ENCODE measurements around the gene SPANXN5.
"Not testable (repeated sequence)": the region's sequence is repeated elsewhere in the genome, so short reads cannot be mapped to it uniquely, and the experiment has no call there.

SPANXN5 gene, protein sequence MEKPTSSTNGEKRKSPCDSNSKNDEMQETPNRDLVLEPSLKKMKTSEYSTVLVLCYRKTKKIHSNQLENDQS

DNA sequence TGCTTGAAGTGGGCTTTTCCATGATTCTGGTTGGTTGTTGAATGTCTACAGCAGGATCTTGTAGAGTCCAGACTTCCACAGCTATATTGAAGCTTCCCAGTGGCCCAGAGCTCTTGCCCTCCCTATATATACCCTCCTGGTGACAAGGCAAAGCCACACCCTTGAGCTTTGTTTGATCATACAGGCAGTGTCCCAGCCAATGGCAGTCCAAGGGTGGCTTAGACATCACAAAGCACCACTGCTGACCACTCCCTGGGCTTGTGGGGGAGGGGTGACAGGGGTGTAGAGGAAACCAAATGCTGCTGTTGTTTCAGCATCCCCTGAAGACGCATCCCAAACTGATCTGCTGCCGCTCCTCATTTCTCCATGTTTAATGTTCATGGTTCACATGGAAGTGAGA lies at the start of gene SPANXN5:
SPANXN5 (minus strand) TSS at position 101 of the 400 bp plus-strand sequence; CDS start at position 22, 79 bp downstream.
- DNase-seq (ENCODE audit: low read depth in 2 of 2) = not testable (repeated sequence)

DNA sequence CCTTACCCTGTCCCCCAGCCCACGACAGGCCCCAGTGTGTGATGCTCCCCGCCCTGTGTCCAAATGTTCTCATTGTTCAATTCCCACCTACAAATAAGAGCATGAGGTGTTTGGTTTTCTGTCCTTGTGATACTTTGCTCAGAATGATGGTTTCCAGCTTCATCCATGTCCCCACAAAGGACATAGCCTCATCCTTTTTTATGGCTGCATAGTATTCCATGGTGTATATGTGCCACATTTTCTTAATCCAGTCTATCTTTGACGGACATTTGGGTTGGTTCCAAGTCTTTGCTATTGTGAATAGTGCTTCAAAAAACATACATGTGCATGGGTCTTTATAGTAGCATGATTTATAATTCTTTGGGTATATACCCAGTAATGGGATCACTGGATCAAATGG lies 46.4 kb upstream of the SPANXN5 start:
- not testable (repeated sequence) for DNase-seq (ENCODE audit: low read depth in 2 of 2)

DNA sequence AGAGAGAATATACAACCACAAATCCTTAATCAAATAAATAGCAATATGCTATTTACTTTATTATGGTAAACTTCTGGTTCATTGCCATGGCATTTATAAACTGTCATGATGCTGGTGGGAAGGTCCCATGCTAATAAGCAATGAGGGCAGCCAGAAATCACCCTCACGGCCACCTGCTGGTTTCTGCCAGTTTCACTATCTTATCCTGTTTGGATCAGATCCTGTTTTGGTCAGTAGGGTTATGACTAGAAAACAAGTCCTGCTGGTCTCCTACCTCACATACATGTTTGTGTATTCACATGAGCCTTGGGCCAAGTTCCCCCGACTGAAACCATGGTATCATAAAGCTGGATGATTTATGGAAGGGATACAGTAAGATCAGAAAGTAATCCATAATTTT lies 41.9 kb upstream of the SPANXN5 start:
- DNase-seq (ENCODE audit: low read depth in 2 of 2) = no peak

DNA sequence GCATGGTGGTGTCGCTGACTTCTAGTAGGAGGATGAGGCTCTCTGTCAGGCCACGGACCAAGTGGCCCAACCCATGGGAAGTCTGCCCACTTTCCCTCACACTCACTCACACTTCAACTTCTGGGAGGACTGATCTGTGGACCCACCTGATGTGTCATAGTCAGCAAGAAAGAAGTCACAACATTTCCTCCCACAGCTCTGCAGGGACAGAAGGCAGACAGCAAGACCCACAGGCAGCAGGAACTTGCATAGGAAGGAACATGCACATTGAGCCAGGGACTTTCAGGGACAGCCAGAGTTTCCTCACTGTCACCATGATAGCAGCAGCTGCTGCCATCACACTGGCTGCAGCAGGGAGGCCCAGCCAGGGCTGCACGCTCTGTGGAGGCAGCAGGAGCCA lies 33.3 kb upstream of the SPANXN5 start:
- DNase-seq (ENCODE audit: low read depth in 2 of 2) = no peak

DNA sequence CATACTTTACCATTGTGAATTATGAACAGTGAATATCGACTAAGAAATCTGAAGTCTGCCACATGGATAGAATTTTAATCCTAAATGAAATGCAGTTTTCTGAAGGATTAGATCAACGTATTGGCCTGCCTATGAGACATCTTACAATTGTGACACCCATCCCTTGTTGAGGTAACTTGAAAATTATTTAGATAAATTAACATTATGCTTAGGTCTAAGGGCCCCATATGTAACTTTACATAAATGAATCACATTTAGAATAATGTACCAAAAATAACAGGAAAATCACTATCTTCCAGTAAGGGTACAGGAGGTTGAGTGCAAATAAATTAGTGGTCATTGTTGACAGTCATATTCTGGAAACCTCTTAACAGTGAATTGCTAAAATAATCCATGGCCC lies 27.4 kb upstream of the SPANXN5 start:
- no peak for DNase-seq (ENCODE audit: low read depth in 2 of 2)

DNA sequence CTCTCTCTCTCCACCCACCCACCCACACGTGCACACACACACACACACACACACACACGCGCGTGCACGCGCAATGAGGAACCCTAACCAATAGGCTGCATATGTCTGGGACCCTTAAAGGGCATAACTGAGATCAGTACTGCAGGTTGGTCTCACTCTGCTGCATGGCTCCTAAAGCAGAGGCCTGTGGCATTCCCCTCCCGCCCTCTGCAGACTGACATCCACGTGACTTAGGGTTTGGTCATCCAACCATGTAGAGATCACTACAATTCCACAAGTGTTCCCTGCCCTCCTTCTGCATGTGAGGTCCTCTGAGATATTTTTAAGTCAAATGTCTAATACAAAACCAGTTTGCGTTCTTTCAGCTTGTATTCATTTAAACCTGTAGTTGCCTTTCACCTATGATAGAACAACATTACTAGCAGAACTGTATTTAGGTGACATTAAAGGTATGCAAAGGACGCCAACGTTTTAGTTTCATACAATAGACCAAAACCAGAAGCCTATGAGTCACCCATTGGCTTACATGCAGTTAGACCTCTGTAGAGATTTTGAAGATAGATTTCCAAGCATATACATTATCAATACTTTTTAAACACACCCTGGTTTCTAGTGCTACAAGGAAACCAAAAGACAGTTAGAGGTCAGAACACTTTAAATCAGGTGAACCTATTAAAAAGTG lies 24.0 kb upstream of the SPANXN5 start:
- no peak for DNase-seq (ENCODE audit: low read depth in 2 of 2)

DNA sequence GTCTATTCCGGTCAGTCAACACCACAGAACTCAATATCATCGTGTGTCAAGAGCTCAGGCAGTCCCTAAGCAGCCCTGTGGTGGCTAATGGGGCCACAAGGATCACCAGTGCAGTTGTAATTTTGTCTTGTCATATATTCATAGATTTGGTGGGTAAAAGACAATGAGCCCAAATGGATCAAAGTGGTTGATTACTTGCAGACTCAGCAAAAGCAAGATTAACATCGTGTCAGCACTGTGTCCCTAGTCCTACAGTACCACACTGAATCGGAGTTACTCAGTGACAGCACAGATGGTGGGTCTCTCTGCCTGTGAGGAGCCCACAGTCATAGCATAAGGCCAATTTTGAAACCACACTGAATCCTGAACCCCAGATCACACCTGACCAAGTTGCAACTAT lies 22.6 kb upstream of the SPANXN5 start:
- DNase-seq (ENCODE audit: low read depth in 2 of 2) = no peak

DNA sequence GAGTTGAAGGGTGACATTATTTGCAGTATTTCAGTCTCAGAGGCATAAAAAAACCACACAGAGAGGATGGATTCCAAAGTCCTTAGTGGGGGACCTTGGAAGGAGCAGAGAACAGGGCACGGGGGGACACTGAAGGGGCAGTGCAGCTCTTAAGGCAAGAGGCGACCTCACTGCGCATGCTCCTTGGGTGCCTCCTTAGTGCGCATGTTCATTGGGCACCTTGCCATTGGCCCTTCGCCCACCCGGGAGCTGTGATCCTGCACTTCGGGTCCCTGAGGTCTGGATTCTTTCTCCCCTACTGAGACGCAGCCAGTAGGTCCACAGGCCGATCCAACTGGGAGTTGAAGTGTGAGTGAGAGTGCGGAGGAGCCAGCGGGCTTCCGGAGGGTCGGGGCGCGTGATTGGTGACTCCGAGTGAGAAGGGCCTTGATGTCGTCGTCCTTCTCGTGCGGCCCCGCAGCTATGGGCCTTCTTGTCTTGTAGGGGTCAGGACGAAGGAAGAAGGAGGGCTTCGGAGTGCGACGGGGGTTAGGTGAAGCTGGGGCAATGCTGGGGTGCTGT lies 13.9 kb upstream of the SPANXN5 start, which contains the start of gene XAGE5:
XAGE5 (plus strand) TSS at position 223 of the 561 bp plus-strand sequence. CDS start 1,280 bp downstream, outside the sequence.
- no peak for DNase-seq (ENCODE audit: low read depth in 2 of 2)

DNA sequence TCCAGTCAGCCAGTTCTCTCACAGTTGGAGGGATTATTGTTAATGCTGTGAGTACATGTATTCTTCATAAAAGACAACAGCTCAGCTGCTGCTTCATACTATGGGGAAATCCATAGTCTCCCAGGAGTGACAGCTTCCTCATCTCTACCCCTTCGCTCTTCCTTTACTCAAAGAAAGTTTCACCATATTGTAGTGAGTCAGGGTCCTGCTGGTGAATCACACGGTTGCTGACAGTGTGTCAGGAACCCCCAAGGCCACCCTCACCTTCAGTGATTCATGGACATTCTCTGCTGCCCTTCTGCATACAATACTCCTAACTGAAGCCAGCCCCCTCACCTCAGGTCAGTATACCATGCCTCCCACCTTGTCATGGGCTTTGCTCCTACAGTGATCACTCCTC lies 7.6 kb upstream of the SPANXN5 start:
- DNase-seq (ENCODE audit: low read depth in 2 of 2) = not testable (repeated sequence)

DNA sequence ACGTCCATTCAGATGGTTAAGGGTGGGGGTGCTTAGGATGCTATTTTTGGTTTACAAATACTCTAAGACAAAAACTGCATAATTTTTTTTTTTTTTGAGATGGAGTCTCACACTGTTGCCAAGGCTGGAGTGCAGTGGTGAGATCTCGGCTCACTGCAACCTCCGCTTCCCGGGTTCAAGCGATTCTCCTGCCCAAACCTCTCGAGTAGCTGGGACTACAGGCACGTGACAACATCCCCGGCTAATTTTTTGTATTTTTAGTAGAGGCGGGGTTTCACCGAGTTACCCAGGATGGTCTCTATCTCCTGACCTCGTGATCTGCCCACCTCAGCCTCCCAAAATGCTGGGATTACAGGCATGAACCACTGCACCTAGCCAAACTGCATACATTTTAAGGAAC lies 23.7 kb downstream of the SPANXN5 start:
- DNase-seq (ENCODE audit: low read depth in 2 of 2) = not testable (repeated sequence)

DNA sequence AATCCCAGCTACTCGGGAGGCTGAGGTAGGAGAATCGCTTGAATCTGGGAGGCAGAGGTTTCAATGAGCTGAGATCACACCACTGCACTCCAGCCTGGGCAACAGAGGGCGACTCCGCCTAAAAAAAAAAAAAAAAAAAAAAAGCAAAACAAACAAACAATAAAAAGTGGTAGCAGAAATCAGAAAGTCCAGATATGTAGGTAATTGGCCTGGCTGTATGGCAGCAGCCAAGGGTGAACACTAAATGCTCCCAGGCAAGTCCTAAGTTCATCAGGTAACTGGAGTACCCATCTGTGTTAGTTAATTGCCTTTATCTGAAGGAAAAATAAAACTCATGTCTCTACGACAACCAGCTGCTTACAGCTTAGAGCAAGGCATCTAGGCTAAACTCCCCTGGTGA lies 31.2 kb downstream of the SPANXN5 start:
- DNase-seq (ENCODE audit: low read depth in 2 of 2) = not testable (repeated sequence)

DNA sequence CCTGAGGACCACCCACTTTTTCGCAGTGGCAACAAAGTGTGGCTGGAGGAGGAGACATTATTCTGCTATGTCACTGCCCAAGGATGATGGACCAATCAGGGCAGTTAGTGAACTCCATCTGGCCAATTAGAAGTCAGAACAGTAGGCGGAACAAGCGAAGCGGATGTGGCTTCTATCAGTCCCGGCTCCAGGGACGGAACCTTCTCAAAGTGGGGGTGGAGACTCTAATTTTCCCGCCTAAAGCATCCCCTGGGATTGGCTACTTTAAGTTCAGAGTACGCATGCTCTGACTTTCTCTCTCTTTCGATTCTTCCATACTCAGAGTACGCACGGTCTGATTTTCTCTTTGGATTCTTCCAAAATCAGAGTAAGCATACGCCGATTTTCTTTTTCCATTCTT lies 46.3 kb downstream of the SPANXN5 start, which contains the start of gene SSX2B:
SSX2B (plus strand) TSS at position 301 of the 400 bp plus-strand sequence. CDS start 1,429 bp downstream, outside the sequence.
- not testable (repeated sequence) for DNase-seq (ENCODE audit: low read depth in 2 of 2)
